Endothelial cell of hepatic sinusoid (primary cell): ENCODE measurements around the gene HECTD4.
"Not testable (repeated sequence)": the region's sequence is repeated elsewhere in the genome, so short reads cannot be mapped to it uniquely, and the experiment has no call there.

Experiments used
- in situ Hi-C: cut with HindIII; loops from 2 replicates; pipeline ENCODE4 v1.10.0; 2017; ENCODE audit warnings: low sequenced_read_pairs

HECTD4 gene

GRCh38 chr12:112167031-112167461 lies 215.2 kb downstream of the HECTD4 start:
- in situ Hi-C loops, result no loop called here

- in situ Hi-C loops, result no loop called here
Measured at GRCh38 chr12:112166051-112167015, 215.9 kb downstream of the HECTD4 start.

- in situ Hi-C loops, result no loop called here
Measured at GRCh38 chr12:112165624-112166023, 216.6 kb downstream of the HECTD4 start.

GRCh38 chr12:112164011-112164660 lies 218.1 kb downstream of the HECTD4 start:
- in situ Hi-C loops, result no loop called here

- in situ Hi-C loops, result no loop called here
Measured at GRCh38 chr12:112163471-112163991, 218.7 kb downstream of the HECTD4 start.

- in situ Hi-C loops, result no loop called here
Measured at GRCh38 chr12:112163056-112163455, 219.2 kb downstream of the HECTD4 start.

- in situ Hi-C loops, result no loop called here
Measured at GRCh38 chr12:112162241-112162790, 219.9 kb downstream of the HECTD4 start.

- in situ Hi-C loops, result no loop called here
Measured at GRCh38 chr12:112161711-112162110, 220.5 kb downstream of the HECTD4 start.

GRCh38 chr12:112160611-112161010 lies 221.6 kb downstream of the HECTD4 start:
- in situ Hi-C loops, result no loop called here

GRCh38 chr12:112159146-112159541 lies 223.1 kb downstream of the HECTD4 start:
- in situ Hi-C loops, result no loop called here

GRCh38 chr12:112158461-112159145 lies 223.6 kb downstream of the HECTD4 start:
- in situ Hi-C loops, result not testable (repeated sequence)

- in situ Hi-C loops, result no loop called here
Measured at GRCh38 chr12:112153893-112154219, 228.4 kb downstream of the HECTD4 start.

GRCh38 chr12:112153181-112153892 lies 228.9 kb downstream of the HECTD4 start:
- in situ Hi-C loops, result no loop called here

- in situ Hi-C loops, result no loop called here
Measured at GRCh38 chr12:112151766-112152541, 230.3 kb downstream of the HECTD4 start.

GRCh38 chr12:112149596-112149995 lies 232.6 kb downstream of the HECTD4 start:
- in situ Hi-C loops, result no loop called here

- in situ Hi-C loops, result no loop called here
Measured at GRCh38 chr12:112148031-112148513, 234.2 kb downstream of the HECTD4 start.

- in situ Hi-C loops, result no loop called here
Measured at GRCh38 chr12:112146123-112146522, 236.1 kb downstream of the HECTD4 start.

GRCh38 chr12:112140728-112141127 lies 241.5 kb downstream of the HECTD4 start:
- in situ Hi-C loops, result loop anchor here (5.0 kb wide), 1 partner anchor 47 kb away; no protein-coding TSS in a partner anchor

- in situ Hi-C loops, result no loop called here
Measured at GRCh38 chr12:112134731-112135130, 247.5 kb downstream of the HECTD4 start.
